Hepatic stellate cell (primary cell): ENCODE results near the gene RAB36.
"Not testable (repeated sequence)": the region's sequence is repeated elsewhere in the genome, so short reads cannot be mapped to it uniquely, and the experiment has no call there.

Source experiments
- DNase-seq: peaks from one replicate; pipeline ENCODE4 v3.0.0; 2011; ENCODE audit warnings: low spot score

Gene RAB36

DNA sequence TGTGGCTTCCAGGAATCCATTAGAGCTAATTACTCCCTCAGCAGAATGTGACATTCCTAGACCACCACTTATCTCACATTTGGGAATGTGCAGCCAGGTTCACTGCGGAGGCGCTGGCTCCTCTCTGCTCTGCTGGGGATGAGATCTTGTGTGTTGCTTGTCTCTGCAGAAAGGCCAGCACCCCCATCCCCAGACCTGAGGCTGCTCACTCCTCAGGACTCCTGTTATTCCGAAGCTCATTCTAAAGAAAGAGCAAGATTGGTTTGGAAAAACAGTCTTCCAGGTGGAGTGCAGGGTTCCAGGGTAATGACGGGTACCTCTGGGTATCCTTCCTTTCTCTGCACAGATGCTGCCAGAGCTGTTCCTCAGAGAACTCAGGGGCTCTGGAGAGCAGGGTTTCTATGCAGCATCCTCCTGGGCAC is 24.3 kb upstream of the RAB36 start:
- DNase-seq, result no peak

DNA sequence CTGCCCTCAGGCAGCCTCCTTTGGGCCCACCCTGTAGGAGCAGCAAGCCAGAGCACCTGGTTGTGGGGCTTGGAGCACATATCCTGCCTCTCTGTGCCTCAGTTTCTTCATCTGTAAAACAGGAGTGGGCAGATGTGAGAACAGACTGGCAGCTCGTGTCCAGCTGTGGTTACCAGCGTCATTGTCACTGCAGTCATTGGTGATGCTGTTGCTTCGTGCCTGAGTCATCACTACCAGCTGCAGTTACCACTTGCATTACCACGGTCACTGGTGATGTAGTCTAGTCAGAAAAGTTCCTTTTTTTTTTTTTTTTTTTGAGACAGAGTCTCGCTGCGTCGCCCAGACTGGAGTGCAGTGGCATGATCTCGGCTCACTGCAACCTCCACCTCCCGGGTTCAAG is 23.9 kb upstream of the RAB36 start:
- peak; percentile 47 for DNase-seq

DNA sequence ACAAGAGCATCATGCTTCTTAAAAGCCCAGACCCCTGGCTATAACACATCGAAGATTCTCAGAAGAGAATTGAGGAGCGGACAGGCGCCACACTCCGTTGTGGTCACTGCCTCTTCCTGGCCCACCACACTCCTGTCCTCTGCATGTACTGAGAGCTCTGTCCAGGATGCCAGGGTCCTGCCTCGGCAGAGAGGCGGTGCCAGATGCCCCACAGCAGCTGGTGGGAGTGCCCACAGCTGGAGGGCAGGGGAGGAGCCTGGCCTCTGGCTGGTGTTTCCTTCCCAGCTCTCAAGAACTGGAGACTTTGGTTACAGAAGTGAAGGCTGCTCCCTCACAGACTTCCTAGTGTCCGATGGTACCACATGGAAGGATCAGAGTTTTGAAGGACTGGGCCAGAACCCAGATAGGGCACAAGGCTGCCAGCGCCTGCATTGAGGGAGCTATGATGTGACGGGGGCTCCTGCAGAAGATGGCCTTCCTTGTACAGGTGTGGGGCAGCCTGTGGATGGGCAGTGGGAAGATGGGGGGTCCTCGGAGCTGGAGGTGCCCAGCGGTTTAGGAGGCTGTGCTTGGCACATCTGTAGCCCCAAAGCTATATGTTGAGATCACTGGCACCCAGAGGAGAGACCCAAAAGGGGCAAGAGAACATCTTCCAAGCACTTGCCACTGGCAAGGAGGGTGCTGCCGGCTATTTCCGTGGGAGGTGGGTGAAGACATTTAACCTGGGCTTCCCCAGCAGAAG is 22.9 kb upstream of the RAB36 start:
- no peak for DNase-seq

DNA sequence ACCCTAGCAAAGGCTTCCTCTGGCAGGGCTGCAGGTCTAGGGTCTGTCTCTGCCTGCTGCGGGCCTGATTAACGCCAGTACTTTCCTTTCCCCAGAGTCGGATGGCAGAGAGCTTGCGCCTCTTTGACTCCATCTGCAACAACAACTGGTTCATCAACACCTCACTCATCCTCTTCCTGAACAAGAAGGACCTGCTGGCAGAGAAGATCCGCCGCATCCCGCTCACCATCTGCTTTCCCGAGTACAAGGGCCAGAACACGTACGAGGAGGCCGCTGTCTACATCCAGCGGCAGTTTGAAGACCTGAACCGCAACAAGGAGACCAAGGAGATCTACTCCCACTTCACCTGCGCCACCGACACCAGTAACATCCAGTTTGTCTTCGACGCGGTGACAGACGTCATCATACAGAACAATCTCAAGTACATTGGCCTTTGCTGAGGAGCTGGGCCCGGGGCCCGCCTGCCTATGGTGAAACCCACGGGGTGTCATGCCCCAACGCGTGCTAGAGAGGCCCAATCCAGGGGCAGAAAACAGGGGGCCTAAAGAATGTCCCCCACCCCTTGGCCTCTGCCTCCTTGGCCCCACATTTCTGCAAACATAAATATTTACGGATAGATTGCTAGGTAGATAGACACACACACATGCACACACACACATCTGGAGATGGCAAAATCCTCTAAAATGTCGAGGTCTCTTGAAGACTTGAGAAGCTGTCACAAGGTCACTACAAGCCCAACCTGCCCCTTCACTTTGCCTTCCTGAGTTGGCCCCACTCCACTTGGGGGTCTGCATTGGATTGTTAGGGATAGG is 22.1 kb upstream of the RAB36 start:
- DNase-seq, result no peak

DNA sequence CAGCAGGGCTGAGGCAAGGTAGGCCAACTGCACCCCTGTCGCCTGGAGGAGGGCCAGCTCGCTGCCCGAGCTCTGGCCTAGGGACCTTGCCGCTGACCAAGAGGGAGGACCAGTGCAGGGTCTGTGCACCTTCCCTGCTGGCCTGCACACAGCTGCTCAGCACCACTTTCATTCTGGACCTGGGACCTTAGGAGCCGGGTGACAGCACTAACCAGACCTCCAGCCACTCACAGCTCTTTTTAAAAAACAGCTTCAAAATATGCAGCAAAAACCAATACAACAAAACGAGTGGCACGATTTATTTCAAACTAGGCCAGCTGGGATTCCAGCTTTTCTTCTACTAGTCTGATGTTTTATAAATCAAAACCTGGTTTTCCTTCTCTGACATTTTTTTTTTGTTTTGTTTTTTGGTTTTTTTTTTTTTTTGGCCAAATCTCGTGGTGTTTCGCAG is 21.4 kb upstream of the RAB36 start:
- DNase-seq, result no peak

DNA sequence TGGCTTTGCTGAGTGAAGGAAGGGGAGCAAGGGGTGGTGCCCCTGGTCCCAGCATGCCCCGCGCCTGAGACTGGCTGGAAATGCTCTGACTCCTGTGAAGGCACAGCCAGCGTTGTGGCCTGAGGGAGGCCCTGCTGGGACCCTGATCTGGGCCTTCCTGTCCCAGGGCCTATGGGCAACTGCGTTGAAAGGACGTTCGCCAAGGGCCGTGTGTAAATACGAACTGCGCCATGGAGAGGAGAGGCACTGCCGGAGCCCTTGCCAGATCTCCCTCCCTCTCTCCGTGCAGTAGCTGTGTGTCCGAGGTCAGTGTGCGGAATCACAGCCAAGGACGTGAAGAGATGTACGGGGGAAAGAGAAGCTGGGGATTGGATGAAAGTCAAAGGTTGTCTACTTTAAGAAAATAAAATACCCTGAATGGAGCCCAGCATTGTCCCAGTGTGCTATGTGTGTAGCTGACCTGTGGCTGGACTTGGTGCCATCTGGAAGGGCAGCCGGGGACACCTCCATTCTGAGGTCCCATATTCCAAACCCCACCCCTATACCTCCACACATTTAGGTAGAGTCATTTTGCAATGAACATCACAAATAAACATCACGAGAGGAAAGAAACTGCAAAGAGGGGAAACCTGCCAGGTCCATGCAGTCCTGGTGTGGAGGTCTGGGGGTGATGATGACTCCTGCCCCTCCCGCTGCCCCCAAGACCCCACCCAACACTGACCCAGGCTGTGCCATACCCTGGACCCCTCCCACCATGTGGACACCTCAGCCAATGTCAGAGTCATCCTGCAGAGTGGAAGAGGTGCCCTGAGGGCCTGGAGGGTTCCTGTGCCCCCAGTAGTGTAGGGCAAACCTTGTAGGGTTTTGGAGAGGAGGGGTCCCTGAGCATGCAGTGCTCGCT is 20.4 kb upstream of the RAB36 start:
- no peak for DNase-seq

GRCh38 chr22:23125512-23126103 is 19.7 kb upstream of the RAB36 start:
- DNase-seq, result no peak

DNA sequence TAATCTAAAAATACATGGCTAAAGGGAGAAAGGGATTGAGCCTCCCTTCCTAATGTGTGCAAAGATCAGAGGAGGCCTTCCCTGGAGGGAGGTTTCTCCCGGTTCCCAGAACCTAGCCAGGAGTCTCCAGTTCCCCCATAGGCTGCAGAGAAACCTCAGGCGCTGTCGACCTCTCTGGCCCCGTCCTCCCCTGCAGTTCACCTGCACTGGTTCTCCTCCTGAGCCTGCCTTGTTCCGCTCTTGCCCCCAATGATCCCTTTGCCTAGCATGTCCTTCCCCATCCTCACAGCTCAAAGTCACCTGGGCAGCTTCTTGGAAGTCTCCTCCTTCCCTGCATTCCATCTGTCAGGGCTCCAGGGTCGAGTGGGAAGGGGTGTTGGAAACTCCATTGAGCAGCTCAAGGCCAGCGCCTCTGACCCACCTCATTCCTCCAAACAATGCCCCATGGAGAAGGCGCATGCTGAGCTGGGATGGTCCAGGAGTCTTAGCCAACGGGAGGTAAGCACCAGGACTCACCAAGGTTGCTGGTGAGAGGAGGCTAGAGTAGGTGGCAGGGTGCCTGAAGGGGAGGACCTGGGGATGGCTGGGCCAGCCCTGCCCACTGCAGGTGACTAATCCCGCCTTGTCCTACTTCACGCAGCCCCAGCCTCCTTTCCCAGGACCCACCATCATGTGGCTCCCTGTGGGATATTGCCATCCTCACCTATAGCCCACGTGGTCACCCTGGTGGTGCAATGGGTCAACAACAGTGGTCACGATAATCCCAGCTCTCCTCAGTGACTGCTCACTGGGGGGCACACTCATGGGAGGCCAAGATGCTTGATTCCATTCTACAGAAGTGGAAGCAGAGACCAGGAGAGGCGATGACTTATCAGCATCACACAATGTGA is 18.9 kb upstream of the RAB36 start:
- DNase-seq, result no peak

DNA sequence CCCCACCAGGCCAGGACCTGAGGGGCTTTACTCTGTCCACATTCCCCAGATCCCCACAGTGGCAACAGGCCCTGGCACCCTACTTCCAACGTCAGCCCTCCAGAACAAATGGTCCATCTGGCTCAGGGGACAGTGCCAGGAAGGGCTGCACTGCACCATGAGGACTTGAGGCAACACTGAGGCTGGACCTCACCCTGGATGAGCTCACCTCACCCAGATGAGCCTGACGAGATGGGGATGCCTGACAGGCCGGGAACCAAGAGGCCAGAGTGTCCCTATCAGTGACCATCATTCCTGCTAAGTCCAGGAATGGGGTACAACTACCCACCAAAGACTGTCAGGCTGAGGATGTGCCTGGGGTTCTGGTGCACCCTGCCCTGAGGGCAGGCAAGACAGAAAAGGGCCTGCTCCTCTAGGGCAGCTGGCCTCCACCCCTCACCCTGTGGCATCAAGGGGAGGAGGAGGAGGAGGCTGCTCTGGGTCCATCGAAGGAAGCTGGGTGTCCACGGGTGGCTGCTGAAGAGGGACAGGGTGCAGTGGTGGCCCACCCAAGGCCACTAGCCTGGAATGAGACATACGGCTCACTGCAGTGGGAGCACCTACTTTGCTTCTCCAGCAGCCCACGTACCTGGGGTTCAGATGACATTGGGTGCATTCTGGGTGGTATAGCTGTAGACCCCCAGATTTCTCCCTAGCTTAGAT is 18.1 kb upstream of the RAB36 start:
- DNase-seq, result no peak

DNA sequence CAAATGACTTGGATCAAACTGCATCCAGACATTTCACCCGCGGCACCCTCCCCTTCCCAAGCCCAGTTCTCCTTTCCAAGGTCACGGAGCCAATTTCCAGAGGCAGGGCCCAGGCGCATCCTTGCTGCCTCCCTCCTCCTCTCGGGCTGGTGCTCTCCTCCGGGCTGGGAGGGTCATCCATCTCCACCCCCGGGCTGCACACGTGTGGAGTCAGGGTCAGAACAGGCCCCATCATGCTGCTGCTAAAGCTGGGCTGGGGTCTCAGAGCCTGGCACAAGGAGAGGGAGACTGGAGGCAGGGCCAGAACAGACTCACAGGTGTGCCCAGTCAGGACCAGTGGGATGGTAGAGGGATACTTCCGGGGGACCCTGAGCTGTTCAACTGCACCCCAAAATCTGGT is 17.5 kb upstream of the RAB36 start:
- DNase-seq, result no peak

DNA sequence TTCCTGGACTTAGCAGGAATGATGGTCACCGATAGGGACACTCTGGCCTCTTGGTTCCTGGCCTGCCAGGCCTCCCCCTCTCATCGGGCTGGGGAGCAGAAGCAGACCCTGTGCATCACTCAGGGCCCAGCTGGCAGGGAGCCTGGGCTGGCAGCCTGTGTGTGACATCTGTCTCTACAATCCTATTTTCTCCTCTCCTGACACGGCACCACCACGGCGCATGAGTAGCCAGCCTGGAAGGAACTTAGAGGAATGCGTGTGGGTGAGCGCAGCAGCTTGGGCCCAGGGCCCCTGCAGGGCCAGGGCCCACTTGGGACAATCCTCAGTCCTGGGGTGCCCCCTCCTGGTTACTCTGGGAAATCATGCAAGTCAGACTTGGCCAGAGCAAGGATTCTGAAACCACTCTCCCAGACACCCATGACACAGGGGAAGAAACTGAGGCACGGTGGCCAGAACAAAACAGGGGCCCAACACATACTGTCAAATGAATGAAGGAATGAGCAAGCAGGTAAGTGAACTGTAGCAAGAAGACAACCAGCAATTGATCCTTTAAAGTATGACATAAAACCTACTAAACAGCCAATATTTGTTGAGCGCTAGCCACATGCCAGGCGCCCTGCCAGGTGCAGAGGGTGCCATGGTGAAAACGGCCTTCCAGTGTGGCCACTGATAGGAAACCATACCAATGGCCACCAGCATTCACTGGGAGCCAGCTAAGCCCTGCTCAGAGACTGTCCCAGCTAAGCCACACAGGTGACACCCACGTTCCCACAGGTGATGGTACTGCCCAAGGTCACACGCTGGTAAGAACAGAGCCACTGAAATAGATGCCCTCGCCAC is 16.8 kb upstream of the RAB36 start:
- peak; percentile 88 for DNase-seq

- no peak for DNase-seq
Observed at GRCh38 chr22:23129149-23129548, 16.1 kb upstream of the RAB36 start.

GRCh38 chr22:23130697-23131096 is 14.6 kb upstream of the RAB36 start:
- no peak for DNase-seq

DNA sequence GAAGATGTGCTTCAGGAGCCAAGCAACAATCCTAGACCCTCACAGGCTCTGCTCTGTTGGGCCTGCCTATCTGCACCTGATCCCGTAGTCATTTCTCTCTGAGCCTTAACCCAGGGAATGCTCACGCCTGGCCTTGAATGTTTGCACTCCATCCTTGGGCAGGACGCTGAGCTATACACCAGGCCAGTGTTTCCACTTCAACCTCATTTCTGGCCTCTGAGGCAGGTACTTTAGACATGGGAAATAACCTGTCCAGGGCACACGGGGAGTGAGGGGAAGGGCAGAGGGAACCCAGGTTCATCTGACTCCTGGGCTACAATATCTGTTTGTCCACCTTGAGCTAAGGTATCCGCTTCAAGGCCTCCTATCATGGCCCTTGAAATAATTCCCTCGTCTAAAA is 13.3 kb upstream of the RAB36 start:
- DNase-seq, result no peak

DNA sequence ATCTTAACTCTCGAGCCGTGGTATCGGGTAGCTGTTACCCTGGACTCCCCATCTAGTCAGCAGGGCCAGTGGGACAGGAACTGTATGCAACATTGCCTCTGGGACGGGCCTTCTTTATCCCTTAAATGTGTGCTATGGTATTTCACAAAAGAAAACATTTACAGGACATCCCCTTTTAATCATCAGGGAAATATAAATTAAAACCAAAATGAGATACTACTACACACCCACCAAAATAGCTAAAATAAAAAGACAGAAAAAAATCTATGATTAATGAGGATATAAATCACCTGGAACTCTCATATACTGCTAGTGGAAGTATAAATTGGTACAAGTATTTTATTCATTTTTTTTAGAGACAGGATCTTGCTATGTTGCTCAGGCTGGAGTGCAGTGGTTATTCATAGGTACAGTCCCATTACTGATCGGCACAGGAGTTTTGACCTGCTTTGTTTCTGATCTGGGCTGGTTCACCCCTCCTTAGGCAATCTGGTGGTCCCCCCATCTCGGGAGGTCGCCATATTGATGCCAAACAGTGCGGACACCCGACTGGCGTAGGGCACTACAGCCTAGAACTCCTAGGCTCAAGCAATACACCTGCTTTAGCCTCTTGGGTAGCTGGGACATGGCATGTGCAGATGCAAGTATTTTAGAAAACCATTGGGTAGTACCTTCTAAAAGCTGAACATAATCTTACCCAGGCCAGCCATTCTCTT is 12.7 kb upstream of the RAB36 start:
- no peak for DNase-seq

DNA sequence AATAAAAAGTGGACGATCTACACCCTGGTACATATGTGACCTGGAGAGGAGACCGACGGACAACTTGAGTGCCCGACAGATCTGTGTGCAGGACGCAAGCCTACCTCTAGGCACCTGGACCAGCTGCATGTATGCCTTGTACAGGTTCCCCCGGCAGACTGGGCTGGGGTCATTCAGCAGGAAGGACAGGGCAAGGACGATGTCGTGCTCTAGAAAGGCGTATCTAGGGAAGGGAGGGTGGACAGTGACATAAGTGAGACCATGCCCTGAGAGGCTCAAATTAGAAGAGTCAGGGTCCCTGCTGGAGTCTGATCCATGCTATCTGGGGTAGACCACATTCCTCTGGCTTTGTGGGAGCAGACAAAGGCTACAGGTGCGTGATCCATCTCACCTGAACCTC is 11.4 kb upstream of the RAB36 start:
- DNase-seq, result no peak

DNA sequence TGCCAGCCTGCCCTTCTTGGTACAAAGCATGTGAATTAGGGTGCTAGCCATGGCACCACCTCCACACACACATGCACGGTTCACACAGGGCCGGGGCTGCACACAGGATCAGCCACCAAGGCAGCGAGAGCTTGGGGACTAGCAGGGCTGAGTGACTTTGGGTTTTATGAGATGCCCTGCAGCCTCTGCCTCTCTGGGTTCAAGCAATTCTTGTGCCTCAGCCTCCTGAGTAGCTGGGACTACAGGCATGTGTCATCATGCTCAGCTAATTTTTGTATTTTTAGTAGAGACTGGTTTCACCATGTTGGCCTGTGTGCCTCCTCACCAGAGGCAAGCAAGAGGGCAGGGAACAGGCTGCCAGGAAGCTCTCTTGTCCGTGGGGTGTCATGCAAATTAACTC is 8.3 kb upstream of the RAB36 start:
- not testable (repeated sequence) for DNase-seq

DNA sequence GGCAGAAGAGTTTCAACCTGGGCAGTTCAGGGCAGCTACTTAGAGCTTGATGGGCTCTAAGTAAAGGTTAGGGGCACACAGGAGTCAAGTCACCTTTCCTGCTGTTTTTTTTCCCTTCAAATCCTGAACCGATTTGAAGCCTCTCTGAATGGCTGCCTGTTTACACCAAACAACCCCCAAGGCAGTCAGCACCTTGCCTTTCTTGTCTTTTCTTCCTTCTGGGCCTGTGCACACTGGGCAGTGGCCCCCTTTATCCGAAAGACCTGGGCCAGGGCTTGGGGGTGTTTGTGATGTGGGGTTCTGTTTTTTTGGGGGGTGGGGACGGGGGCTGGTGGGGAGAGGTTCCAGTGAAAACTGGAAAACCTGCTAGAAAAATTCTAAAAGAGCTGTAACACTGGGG is 7.8 kb upstream of the RAB36 start:
- no peak for DNase-seq
